ENCODE measurements around the gene GNPTAB.

GRCh38 chr12:101795786-101796185 is 35.0 kb downstream of the GNPTAB start:
- TF ChIP-seq CTCF (IDR thresholded peaks at IDR 0.05 in 4 of 5, conservative IDR thresholded peaks at IDR 0.05 in 1 of 5) (no peak), POLR2A (IDR thresholded peaks at IDR 0.05) (no peak)

All from gastrocnemius medialis (tissue), 4 donors.